Activated CD4-positive, alpha-beta T cell treated with anti-CD3 and anti-CD28 coated beads, Interleukin-2, amount 50 U/mL, for 16 hours (primary cell): ENCODE data around the gene KCNQ5.

Experiments used
- DNase-seq: peaks from one replicate; pipeline ENCODE4 v3.0.0-alpha.2; 2020

KCNQ5 gene

DNA sequence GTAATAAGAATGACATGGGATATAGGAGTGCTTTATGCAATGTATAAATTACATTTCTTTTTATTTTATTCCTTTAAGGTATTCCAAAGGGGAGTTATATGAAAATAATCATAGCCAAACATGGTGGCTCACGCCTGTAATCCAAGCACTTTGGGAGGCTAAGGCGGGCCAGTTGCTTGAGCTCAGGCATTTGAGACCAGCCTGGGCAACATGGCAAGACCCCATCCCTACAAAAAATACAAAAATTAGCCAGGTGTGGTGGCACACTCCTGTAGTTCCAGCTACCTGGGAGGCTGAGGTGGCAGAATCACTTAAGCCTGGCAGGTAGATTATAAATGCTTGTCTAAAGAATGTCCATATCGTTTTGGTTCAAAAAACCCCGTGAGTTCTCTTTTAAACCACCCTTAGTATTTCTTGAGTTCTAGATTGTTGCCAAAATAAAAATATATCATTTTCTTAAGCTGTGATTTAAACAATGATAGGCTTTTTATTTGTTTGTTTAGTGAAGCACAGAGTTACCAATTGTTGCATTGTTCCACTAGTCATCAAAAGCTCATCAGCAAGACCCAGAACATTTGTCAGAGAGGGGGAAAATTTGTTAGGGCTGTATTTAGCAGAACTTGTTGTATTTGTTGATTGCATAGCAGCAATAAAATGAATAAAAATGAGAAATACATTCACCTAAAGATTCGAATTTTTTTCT is 457.2 kb downstream of the KCNQ5 start:
- DNase-seq, result no peak

DNA sequence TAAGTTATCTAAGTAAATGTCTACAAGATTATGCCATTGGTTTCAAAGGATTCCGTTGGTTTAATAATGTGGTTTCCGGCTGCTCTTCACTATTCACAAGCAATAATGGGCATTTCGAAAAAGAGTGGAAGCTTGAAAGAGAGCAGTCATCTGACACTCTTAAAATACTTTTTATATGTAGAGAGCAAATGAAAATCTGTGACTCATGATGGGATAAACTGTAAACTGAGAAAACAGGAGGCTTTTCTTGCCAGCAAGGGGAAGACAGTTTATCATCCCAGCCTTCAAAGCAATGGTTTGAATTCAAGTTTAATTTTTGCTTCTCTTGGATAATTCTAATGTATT is 457.7 kb downstream of the KCNQ5 start:
- no peak for DNase-seq

DNA sequence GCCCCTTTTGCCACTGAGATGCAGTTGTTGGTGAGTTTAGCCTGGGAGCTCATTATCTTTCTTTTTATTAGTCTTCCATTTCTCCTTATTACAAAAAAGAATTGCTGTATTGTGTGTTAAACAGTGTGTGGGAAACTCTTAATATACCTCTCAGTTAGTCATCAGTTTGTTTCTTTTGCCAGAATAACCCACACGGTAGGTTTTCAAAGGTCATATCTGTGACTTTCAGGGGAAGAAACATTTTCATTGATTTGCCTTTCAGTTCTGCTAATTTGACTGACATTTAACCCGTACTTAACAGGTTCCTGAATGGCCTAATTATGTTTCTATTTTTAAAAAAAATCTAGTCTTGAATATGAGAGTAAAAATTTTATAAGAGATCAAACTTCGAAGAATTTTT is 458.1 kb downstream of the KCNQ5 start:
- no peak for DNase-seq

DNA sequence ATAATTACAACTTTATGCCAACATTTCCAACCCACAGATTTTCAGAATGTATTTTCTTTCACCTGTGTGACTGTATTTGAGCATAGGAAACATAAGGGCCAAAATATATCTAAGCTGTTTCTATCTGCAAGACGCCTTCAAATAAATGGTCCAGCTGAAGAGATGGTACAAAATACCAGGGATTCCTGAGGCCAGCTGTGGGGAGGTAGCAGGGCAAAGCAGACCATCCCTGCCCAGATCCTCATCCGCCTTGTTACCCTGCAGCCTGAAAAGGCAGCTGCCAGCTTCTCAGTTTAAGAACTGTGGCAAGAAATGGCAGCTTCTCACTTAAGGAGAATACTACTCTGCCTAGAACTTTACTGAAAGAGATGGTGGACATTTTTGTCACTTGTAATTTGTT is 460.1 kb downstream of the KCNQ5 start:
- DNase-seq, result no peak

DNA sequence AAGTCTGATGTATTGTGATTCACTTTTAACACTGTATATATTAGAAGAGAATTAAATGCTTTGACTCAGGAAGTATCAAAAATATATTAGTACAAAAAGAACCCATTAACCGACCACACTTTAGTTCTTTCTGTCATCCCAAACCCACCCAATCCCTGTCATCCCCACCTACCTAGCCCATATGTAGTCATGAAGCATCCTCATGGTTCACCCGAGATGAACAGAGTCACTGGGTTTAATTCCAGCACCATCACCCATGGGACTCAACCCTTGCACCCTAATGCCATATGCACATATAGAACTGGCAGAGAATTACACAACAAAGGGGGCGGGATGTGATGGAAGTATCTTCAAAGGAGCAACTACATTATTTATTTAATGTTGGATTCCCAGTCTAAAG is 462.0 kb downstream of the KCNQ5 start:
- no peak for DNase-seq

DNA sequence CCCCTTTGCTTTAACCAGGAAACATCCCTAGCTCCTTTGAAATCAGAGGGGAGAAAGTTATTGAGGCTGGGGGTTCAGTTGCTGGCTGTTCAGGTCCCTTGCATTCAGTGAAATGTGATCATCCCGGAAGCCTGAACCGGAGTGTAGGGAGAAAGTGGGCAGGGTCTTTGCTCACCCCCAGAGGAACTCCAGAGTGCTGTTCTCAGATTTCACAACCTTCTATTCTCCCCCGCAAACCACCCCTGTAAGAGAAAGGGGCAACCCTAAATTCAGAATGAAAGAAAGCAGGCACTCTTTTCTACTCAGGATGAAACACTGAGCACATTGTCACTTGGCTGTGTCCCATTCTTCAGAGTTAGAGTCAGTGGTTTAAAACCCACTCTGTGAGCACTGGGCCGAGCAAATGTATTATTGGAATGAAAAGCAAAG is 463.6 kb downstream of the KCNQ5 start:
- DNase-seq, result no peak

DNA sequence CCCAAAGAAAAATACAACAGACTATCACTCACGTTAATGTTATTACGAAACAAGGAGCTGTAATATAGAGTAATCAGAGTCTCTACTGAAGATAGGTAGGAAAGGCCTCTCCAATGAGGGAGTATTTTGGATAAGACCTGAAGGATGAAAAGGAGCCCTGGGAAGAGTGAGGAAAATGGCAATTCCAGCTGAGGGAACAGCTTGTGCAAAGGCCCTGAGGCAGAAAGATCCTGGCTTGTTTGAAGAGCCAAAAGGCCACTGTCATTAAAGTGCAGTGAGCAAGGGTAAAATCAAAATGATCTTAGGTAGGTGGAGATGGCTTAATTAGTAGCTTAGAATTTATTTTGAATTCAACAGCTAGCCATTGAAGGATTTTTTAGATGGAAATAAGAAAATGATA is 464.9 kb downstream of the KCNQ5 start:
- DNase-seq, result no peak

DNA sequence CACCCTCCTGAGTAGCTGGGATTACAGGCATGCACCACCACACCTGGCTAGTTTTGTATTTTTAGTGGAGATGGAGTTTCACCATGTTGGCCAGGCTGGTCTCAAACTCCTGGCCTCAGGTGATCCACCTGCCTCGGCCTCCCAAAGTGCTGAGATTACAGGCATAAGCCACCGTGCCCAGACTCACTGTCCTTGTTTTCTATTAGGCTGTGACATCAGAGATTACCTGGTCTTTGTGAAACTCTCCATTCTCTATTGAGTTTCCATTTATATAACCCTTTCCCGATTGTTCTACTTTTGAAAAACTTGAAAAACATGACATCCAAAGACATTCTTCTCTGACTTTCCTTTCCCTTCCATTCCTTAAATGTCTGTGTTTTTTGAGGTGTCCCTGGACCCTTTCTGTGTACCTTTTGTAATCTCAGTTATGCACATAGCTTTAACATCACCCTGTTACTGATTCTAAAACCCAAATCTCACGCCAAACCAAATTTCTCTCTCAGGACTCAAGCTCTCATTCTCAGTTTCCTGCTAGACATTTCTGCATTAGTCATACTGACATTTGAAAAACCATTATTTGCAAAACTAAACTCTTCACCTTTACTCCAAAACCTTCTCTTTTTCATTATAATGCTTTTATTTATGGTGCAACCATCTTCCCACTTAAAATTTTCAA is 466.4 kb downstream of the KCNQ5 start:
- no peak for DNase-seq

DNA sequence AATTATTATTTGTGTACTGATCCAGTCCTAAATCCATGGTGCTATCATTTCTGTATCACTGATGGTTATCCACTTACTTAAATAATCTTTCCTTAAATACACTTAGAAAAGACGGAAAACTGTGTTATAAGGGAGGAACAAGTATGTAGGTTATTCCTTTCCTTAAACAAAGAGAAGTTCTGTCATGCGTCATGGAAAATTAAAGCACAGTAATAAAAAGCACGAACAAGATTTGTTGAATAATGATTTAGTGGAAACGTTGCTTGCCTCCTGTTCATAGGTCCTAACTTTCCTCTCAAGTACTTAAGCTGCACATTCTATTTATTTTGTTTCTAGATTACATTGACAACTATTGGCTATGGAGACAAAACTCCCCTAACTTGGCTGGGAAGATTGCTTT is 483.1 kb downstream of the KCNQ5 start:
- DNase-seq, result no peak

DNA sequence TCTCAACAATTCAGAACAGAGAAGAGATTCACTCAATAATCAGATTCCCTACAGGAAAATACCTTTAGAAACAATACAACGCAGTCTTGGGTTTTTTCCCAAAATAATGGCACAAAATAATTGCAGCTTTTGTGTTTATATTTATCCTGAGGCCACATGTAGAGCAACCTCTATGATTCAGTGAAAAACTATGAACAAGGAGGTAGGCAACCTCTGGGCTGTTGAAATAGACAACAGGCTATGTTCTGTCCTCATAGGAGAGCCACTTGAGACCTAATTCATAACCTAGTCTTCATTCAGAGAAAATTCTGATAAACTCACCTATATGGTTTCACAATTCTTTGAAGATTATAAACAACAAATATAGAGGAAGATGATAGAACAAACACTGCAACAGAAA is 485.2 kb downstream of the KCNQ5 start:
- no peak for DNase-seq

DNA sequence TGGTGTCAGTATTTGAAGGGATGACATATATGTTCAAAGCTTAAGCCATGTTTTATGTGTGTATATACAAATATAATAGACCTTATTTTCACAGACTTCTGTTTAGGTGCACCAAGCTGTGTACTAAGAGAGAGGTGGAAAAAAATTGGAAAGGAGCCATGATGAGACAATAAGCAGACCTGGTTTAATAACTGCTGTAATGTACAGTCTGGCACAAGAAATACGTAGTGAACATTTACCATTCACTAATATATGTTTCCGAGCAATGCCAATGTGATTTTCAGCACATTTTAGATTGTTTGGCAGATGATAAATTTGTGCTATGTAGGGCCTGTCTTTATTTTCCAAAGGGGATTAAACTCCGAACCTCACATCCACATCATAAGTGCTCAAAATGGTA is 487.1 kb downstream of the KCNQ5 start:
- DNase-seq, result no peak

DNA sequence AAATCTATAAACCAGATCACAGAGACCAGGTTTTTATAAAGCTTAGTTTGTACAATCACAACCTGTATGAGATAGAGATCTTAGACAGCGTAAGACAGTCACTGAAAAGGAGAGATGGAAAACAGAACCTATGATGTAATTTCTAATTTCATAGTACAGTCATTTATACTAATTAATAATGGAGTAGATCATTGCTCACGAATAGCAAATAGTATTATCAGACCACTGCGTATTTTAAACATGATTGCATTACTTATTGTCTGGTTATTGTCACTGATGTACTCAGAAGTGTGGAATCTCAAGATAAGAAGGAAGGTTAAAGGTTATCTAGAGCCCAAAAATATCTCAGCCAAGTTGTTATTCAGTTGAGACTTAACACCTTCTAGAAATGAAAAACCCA is 487.8 kb downstream of the KCNQ5 start:
- no peak for DNase-seq

DNA sequence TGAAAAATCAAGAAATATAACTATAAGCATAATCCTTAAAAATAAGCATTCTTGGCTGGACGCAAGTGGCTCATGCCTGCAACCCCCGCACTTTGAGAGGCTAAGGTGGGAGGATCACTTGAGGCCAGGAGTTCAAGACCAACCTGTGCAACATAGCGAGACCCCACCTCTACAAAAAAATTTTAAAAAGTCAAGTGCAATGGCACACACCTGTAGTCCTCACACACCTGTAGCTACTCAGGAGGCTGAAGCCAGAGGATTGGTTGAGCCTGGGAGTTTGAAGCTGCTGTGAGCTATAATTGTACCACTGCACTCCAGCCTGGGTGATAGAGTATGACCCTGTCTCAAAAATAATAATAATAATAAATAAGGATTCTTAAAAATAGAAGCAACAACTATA is 494.5 kb downstream of the KCNQ5 start:
- no peak for DNase-seq

DNA sequence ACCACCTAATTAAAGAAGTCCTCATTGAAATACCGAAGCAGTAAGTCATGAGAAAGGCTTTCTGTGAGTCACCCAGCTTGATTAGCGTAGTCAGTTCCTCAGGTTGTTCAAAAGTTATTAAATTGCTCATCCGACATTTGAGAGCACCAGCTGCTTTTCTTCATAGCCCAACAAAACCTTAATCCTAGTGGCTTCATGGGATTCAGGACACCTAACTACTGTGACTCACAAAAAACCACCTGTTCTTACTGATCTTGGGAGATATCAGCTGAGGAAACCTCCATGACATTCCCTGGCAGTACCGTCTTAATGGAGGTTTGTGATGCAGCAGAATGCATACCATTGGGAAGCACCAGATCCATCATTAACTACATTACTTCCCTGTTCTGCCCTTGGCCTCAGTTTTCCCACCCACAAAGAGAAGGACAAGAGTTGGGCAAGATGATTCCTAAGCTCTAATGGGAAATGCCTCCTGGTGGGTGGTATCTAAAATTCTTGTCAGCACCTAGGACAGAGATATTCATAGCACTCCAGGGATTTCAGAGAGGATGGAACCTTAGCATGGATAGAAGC is 499.6 kb downstream of the KCNQ5 start:
- no peak for DNase-seq

DNA sequence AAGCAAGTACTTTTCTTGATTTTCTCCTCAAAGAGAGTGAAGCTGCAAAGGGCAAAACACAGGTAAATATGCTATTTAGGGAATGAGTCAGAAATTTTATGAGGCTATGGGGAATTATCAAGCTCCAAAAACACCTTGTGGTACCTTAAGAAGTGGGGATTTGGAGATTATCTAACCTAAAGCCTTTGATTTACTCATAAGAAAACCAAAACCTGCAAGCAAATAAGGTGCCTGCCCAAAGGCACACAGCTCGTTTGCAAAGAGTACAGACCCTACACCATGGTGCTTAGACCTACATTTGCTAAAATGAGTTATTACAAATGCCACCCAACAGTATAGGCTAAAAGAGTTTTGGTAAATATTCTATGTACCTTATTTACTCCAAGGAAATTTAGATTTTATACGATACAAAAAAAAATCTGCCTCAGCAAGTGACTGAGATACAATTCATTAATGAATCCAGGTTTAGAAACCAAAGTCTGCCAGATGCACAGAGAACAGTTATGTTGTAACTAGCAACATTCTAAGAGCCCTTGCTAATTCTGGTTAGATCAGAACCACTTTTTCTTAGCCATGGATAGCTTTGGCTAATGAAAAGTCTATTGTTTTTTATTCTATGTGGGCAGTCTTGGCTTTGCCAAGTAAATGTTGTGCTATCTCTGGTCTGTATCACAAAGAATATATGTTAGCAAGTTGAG is 501.9 kb downstream of the KCNQ5 start:
- DNase-seq, result no peak

DNA sequence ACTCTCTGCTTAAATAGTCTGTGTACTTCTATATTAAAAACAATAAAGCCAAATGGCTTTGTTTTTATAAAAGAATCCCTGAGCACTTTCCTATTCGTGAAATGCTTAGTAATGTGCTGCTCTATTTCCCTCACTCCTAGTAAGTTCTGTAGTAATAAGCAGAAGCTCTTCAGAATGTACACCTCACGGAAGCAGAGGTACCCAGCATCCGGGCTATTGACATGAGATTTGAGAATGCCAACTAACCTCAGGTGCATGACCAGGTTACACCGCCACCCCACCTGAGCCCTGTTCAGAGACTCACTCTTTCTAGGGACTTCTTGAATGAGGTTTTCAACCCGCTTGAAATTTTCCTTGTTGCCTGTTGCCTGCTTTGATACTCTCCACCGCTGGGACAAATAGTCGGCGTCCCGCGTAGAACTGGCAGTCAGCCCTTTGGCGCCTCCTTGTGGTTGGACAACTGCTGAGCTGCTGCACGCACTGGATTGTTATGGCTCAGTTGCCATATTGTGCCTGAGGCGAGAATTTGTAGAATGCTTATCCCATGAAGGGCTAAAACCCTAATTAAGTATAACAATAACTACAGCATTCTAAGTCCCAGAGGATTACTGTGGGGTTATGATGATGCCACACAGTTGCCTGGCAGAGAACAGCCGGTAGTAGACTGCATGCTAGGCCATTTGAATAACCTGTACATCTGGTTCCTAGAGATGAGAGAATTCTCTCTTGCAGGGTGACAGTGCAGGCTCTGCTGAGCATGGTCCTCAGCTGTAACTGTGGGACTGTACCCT is 508.0 kb downstream of the KCNQ5 start:
- DNase-seq, result peak; percentile 81

DNA sequence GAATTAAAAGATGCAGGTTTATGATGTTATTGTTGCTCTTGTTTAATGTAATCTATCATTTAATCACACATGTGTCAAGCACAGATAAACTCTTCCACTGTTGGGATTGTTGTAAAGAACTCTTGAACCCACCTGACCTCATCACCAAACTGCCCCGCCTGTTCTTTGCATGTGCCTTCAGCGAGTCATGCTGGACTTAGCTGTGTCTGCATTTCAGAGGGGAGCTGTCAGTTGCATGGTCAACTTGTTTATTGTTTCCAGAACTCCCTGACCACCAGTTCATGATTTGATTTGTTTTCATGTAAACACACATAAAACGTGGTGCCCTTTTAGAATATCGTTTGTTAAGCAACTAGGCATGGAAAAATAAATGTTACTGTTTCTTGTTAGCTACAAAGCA is 509.8 kb downstream of the KCNQ5 start:
- no peak for DNase-seq

DNA sequence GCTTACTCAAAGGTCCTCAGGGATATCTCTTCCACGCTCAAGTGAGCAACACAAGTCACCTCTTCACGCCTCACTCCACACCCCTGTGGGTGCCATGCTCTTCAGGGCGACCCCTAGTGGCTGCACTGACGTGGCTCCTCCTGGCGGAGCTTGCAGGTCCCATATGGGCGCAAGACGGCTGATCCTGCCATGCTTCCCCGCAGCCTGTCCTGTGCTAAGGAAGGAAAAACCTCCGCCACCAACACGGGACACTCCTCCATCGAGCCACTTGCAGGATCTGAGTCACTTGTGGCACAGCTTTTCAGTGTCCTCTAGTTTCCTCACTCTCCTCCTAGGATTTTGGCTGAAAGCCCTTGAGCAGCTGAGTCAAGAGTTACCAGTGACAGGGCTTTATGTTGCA is 512.7 kb downstream of the KCNQ5 start:
- DNase-seq, result peak; percentile 30

DNA sequence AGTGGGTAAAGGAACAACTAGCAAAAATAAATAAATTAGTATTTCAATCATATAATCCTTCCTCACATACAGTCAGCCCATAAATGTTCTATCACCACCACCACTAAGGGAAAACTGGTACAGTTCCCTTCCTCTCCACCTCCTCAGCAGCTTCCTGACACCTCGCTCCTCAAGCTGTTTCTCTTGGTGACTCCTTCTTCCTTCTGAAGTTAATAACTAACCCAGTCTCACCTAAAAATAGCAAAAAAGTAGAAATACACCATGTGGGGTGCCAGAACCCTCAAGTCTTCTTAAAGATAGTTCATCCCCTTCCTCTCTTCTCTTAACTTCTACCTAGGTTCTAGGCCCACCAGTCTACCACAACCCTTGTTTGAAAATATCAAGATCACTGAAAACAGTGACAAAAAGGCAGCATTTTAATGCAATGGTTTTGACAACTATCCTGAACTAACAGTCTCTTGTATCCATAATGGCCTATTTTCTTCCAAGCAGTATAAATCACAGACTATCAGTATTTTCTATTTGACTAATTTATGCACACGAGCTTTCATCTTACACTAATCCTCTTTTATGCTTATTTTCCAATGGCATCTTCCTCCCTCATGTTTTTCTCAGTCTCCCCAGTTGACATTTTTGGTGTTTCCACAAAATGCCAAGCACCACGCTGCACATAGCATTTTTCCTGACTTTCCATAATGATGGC is 518.0 kb downstream of the KCNQ5 start:
- DNase-seq, result no peak

DNA sequence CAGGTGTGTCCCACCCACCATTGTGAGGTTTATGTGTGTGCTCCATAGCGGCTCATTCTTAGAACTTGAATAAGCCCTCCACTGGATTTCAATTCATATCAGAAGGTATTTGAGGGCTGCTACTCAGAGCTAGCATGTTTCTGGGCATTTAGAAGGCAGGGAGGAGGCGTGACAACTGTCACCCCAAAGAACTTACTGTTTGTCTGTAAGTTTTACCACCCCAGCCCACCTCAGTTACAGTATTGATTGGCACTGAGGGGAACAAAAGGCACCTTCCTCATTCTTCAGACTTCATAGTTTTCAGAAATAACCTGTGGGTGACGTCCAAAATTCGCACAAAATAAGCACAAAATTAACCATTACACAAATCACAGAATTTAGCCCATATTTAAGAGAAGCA is 521.7 kb downstream of the KCNQ5 start:
- DNase-seq, result no peak

DNA sequence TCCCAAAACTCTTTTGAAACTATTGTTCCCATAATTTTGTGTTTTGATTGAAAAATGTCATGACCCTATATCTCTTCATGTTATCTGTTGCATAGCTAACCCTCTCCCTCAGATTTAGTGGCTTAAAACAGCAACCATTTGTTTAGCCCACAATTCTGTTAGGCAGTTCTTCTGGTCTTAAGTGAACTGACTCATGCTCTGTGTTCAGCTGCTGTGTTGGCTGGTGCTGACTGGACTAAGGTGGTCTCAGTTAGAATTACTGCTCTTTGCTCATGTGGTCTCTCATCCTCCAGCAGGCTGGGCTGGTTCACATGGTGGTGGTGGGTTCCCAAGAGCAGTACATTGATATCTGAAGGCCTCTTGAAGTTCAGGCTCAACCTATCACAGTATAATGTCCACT is 522.7 kb downstream of the KCNQ5 start:
- no peak for DNase-seq

DNA sequence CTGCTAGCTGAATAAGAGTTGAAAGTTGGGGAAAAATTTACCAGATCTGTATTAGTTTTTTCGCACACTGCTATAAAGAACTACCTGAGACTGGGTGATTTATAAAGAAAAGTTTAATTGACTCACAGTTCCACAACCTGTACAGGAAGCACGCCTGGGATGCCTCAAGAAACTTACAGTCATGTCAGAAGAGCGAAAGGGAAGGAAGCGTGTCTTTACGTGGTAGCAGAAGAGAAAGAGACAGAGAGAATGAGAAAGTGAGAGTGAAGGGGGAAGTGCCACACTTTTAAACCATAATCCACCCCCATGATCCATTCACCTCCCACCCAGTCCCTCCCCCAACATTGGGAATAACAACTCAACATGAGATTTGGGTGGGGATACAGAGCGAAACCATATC is 523.8 kb downstream of the KCNQ5 start:
- peak; percentile 39 for DNase-seq

DNA sequence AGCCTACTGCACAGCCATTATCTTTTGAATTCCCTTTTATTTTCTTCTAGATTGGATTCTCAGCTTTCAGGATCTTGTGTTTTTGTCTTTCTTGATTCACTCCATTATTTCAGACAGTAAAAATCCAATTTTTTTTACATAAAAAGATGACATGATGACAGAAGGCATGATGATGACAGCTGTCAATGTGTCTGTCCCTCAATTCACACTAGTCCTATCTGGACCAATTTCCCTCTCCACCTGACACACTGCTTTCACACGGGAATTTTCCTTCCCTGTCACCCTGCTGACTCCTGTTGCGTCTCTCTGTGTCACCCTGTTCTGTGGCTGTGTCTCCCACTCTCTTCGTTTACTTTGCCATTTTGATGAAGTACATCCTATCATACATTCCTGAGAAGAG is 529.9 kb downstream of the KCNQ5 start:
- DNase-seq, result no peak
